Hepatocyte (in vitro differentiated cells): ENCODE measurements around the gene CD55.

ENCODE experiments used
- CTCF ChIP-seq: fragments of 200-600 bp; sonication (generic); IDR thresholded peaks from 2 replicates; pipeline ENCODE4 v1.5.1; 2016; ENCODE audit warnings: antibody characterized with exemption, mild to moderate bottlenecking; ENCODE audit not compliant: poor library complexity
- EZH2phosphoT487 ChIP-seq: fragments of 200-600 bp; sonication (generic); IDR thresholded peaks from one replicate; pipeline ENCODE4 v1.6.1; 2018; ENCODE audit warnings: antibody characterized with exemption, mild to moderate bottlenecking, low read depth, moderate library complexity; ENCODE audit not compliant: unreplicated experiment, severe bottlenecking

- TF ChIP-seq CTCF (no peak), EZH2phosphoT487 (no peak)
Observed at GRCh38 chr1:207277241-207277640, 44.2 kb upstream of the CD55 start.
